Measurements from ENCODE around the gene KLF7. TPM values are rescaled to one million over a fixed set of nuclear protein-coding genes. Genes with fewer than 3 reads are reported as not detected.

The KLF7 gene
- total RNA-seq, 1 experiment from 2014 or later: 17.1 TPM

- no peaks in the 10 kb centered on the region for H3K27me3 ChIP-seq (ENCODE audit: control insufficient read depth, insufficient read depth, low read length)
- CTCF ChIA-PET: no interaction called here
- TF ChIP-seq TCF7L2 (IDR thresholded peaks at IDR 0.05; ENCODE audit: low read depth, low read length): no peak
- TF ChIP-seq, protein P1, sequence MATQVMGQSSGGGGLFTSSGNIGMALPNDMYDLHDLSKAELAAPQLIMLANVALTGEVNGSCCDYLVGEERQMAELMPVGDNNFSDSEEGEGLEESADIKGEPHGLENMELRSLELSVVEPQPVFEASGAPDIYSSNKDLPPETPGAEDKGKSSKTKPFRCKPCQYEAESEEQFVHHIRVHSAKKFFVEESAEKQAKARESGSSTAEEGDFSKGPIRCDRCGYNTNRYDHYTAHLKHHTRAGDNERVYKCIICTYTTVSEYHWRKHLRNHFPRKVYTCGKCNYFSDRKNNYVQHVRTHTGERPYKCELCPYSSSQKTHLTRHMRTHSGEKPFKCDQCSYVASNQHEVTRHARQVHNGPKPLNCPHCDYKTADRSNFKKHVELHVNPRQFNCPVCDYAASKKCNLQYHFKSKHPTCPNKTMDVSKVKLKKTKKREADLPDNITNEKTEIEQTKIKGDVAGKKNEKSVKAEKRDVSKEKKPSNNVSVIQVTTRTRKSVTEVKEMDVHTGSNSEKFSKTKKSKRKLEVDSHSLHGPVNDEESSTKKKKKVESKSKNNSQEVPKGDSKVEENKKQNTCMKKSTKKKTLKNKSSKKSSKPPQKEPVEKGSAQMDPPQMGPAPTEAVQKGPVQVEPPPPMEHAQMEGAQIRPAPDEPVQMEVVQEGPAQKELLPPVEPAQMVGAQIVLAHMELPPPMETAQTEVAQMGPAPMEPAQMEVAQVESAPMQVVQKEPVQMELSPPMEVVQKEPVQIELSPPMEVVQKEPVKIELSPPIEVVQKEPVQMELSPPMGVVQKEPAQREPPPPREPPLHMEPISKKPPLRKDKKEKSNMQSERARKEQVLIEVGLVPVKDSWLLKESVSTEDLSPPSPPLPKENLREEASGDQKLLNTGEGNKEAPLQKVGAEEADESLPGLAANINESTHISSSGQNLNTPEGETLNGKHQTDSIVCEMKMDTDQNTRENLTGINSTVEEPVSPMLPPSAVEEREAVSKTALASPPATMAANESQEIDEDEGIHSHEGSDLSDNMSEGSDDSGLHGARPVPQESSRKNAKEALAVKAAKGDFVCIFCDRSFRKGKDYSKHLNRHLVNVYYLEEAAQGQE (IDR thresholded peaks at IDR 0.05; ENCODE audit: insufficient read depth in 1 of 2, low read depth in 2 of 2, low read length in 1 of 2): no peak
- no peak for TF ChIP-seq POLR2AphosphoS5 (IDR thresholded peaks at IDR 0.05; ENCODE audit: low read depth, low read length)
- no peak overlapping the region for H3K27ac ChIP-seq (ENCODE audit: low read length)
- no peaks in the 10 kb centered on the region for H3K4me1 ChIP-seq (ENCODE audit: control insufficient read depth, insufficient read depth, low read length)
- intact Hi-C loops (cut with micrococcal nuclease; ENCODE audit: unreplicated experiment): no loop called here
- H3K36me3 ChIP-seq (ENCODE audit: control insufficient read depth, insufficient read depth, low read length): no peaks in the 10 kb centered on the region
- no peak overlapping the region for H3K4me3 ChIP-seq (ENCODE audit: low read depth in 2 of 2, low read length in 2 of 2)
- DNase-seq (ENCODE audit: low read depth, low spot score): no peak
- no peak for ATAC-seq
- no peaks in the 10 kb centered on the region for H3K9me3 ChIP-seq (ENCODE audit: control insufficient read depth, insufficient read depth, low read depth, low read length)
- in situ Hi-C loops (cut with HindIII; ENCODE audit: low pct_unique_long_range_greater_than_20kb, low sequenced_read_pairs): no loop called here
- POLR2A ChIA-PET: no interaction called here
- BruUV-seq (replicated peaks): no TSS peak
Observed at GRCh38 chr2:207083361-207084110, 82.2 kb downstream of the KLF7 start.

DNA sequence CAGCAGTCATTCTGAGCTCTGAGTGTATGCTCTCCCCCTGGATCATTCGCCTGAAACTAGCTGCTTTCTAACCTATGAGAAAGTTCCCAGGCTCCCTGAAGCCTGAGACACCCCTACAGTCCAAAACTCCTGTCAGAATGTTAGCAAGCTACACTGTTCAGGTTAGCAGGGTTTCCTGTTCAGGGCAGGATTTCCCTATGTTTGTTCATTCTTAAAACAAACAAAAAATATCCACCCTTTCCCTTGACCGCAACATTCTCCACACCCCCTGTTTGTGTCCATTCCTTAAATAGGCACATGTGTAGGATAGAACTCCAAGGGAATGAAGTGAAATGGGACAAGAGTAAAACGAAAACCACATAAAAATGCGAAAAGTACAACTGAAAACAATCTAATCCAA lies 83.1 kb downstream of the KLF7 start:
- ChIA-PET POLR2A (no interaction called here), CTCF (no interaction called here)
- no peak overlapping the region for H3K4me3 ChIP-seq (ENCODE audit: low read depth in 2 of 2, low read length in 2 of 2)
- no peaks in the 10 kb centered on the region for H3K4me1 ChIP-seq (ENCODE audit: control insufficient read depth, insufficient read depth, low read length)
- BruUV-seq (replicated peaks): no TSS peak
- H3K27ac ChIP-seq (ENCODE audit: low read length): no peak overlapping the region
- DNase-seq (ENCODE audit: low read depth, low spot score) (no peak), ATAC-seq (no peak)
- TF ChIP-seq, protein P1 (IDR thresholded peaks at IDR 0.05; ENCODE audit: insufficient read depth in 1 of 2, low read depth in 2 of 2, low read length in 1 of 2): no peak
- TF ChIP-seq SIN3A (IDR thresholded peaks at IDR 0.05; ENCODE audit: borderline replicate concordance, insufficient read depth, low read depth, low read length): no peak
- TF ChIP-seq POLR2AphosphoS5 (IDR thresholded peaks at IDR 0.05; ENCODE audit: low read depth, low read length): no peak
- TF ChIP-seq, protein P2, sequence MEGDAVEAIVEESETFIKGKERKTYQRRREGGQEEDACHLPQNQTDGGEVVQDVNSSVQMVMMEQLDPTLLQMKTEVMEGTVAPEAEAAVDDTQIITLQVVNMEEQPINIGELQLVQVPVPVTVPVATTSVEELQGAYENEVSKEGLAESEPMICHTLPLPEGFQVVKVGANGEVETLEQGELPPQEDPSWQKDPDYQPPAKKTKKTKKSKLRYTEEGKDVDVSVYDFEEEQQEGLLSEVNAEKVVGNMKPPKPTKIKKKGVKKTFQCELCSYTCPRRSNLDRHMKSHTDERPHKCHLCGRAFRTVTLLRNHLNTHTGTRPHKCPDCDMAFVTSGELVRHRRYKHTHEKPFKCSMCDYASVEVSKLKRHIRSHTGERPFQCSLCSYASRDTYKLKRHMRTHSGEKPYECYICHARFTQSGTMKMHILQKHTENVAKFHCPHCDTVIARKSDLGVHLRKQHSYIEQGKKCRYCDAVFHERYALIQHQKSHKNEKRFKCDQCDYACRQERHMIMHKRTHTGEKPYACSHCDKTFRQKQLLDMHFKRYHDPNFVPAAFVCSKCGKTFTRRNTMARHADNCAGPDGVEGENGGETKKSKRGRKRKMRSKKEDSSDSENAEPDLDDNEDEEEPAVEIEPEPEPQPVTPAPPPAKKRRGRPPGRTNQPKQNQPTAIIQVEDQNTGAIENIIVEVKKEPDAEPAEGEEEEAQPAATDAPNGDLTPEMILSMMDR (IDR thresholded peaks at IDR 0.05): no peak
- TF ChIP-seq TCF7L2 (IDR thresholded peaks at IDR 0.05; ENCODE audit: low read depth, low read length): no peak
- H3K9me3 ChIP-seq (ENCODE audit: control insufficient read depth, insufficient read depth, low read depth, low read length): no peaks in the 10 kb centered on the region
- H3K36me3 ChIP-seq (ENCODE audit: control insufficient read depth, insufficient read depth, low read length): no peaks in the 10 kb centered on the region
- no peaks in the 10 kb centered on the region for H3K27me3 ChIP-seq (ENCODE audit: control insufficient read depth, insufficient read depth, low read length)
- in situ Hi-C loops (cut with HindIII; ENCODE audit: low pct_unique_long_range_greater_than_20kb, low sequenced_read_pairs): no loop called here
- intact Hi-C loops (cut with micrococcal nuclease; ENCODE audit: unreplicated experiment): no loop called here
